Tibial artery (tissue), 4 donors: Measurements from ENCODE around the gene B3GNT5.

Experiments used
- DNase-seq, 2 donors: peaks; one replicate each; pipeline ENCODE4 v3.0.0-alpha.2; 2019
- H3K27ac ChIP-seq, 2 donors: fragments of 200-600 bp; sonication (generic) in 1 of 2; 1 replicate in 1 of 2; 2 replicates in 1 of 2; pipeline ENCODE4 v1.5.1; 2018 to 2019; ENCODE audit warnings: mild to moderate bottlenecking in 1 of 2
- H3K27me3 ChIP-seq, 2 donors: fragments of 200-600 bp; sonication (generic) in 1 of 2; one replicate each; pipeline versions ENCODE4 v1.5.1 to v1.6.0; 2016 to 2019
- H3K36me3 ChIP-seq, 3 donors: fragments of 200-600 bp; sonication (generic) in 2 of 3; one replicate each; pipeline ENCODE4 v1.5.1; 2016 to 2019; ENCODE audit warnings: mild to moderate bottlenecking in 2 of 3
- H3K4me1 ChIP-seq, 4 donors: fragments of 200-600 bp; sonication (generic) in 2 of 4; 1 replicate in 3 of 4; 2 replicates in 1 of 4; pipeline ENCODE4 v1.5.1; 2016 to 2019
- H3K4me3 ChIP-seq, 2 donors: fragments of 200-600 bp; sonication (generic) in 1 of 2; 1 replicate in 1 of 2; 2 replicates in 1 of 2; pipeline ENCODE4 v1.5.1; 2018 to 2019; ENCODE audit warnings: mild to moderate bottlenecking in 2 of 2
- H3K9me3 ChIP-seq, 3 donors: fragments of 200-600 bp; sonication (generic) in 1 of 3; one replicate each; pipeline ENCODE4 v1.5.1; 2016 to 2019
- CTCF ChIP-seq, 2 experiments: fragments of 200-600 bp in 1 of 2; fragments of 450-650 bp in 1 of 2; IDR thresholded peaks; one replicate each; pipeline ENCODE4 v1.5.1; 2017 to 2019; ENCODE audit warnings: antibody characterized with exemption in 2 of 2, mild to moderate bottlenecking in 1 of 2, moderate library complexity in 1 of 2
- intact Hi-C: fragments of 100-400 bp; cut with DNase I; formaldehyde crosslinking; loops from one replicate; pipeline ENCODE4 v1.15.0; 2023; ENCODE audit warnings: low total_unique reads

Gene B3GNT5

GRCh38 chr3:183254487-183255347 lies 1.7 kb downstream of the B3GNT5 start:
- peak in 1 of 2 donors; percentile 66 for DNase-seq
- Histone ChIP-seq H3K4me3 (peak overlapping the region; percentile 51 to 70), H3K9me3 (no peaks in the 10 kb centered on the region), H3K36me3 (no peaks in the 10 kb centered on the region), H3K27ac (peak overlapping the region; percentile 48 to 65), H3K4me1 (peaks cover 0 to 14% (median 3%) of the 10 kb centered on the region in 4 donors), H3K27me3 (peaks cover 0 to 13% of the 10 kb centered on the region in 2 donors)
- no peak for TF ChIP-seq CTCF (IDR thresholded peaks at IDR 0.05)
- intact Hi-C loops, result loop anchor here (10.0 kb wide), 1 partner anchor 130 kb away; no protein-coding TSS in a partner anchor

GRCh38 chr3:183255348-183255730 lies 2.3 kb downstream of the B3GNT5 start:
- Histone ChIP-seq H3K27ac (no peak overlapping the region), H3K9me3 (no peaks in the 10 kb centered on the region), H3K36me3 (no peaks in the 10 kb centered on the region), H3K4me3 (peak overlapping the region in 1 of 2 donors; percentile 70), H3K27me3 (peaks cover 0 to 9% of the 10 kb centered on the region in 2 donors), H3K4me1 (peaks cover 0 to 16% (median 3%) of the 10 kb centered on the region in 4 donors)
- intact Hi-C loops, result loop anchor here (10.0 kb wide), 1 partner anchor 131 kb away; no protein-coding TSS in a partner anchor
- DNase-seq, result no peak
- no peak for TF ChIP-seq CTCF (IDR thresholded peaks at IDR 0.05)

- no peak for TF ChIP-seq CTCF (IDR thresholded peaks at IDR 0.05)
- intact Hi-C loops, result loop anchor here (10.0 kb wide), 1 partner anchor 134 kb away; no protein-coding TSS in a partner anchor
- Histone ChIP-seq H3K36me3 (no peaks in the 10 kb centered on the region), H3K9me3 (no peaks in the 10 kb centered on the region), H3K27me3 (peaks cover 0 to 5% of the 10 kb centered on the region in 2 donors), H3K27ac (no peak overlapping the region), H3K4me3 (no peak overlapping the region), H3K4me1 (peaks cover 0 to 7% (median 3%) of the 10 kb centered on the region in 4 donors)
- DNase-seq, result no peak
Measured at GRCh38 chr3:183259087-183259486, 6.0 kb downstream of the B3GNT5 start.

- intact Hi-C loops, result loop anchor here (10.0 kb wide), 1 partner anchor 135 kb away; no protein-coding TSS in a partner anchor
- DNase-seq, result no peak
- Histone ChIP-seq H3K4me1 (peaks cover 0 to 2% (median under 1%) of the 10 kb centered on the region in 4 donors), H3K27ac (no peak overlapping the region), H3K4me3 (no peak overlapping the region), H3K9me3 (no peaks in the 10 kb centered on the region), H3K27me3 (no peaks in the 10 kb centered on the region), H3K36me3 (no peaks in the 10 kb centered on the region)
- TF ChIP-seq CTCF (IDR thresholded peaks at IDR 0.05), result no peak
Measured at GRCh38 chr3:183259621-183260020, 6.6 kb downstream of the B3GNT5 start.

- Histone ChIP-seq H3K4me1 (peaks cover 0 to 2% (median 0%) of the 10 kb centered on the region in 4 donors), H3K9me3 (no peaks in the 10 kb centered on the region), H3K36me3 (no peaks in the 10 kb centered on the region), H3K4me3 (no peak overlapping the region), H3K27me3 (no peaks in the 10 kb centered on the region), H3K27ac (no peak overlapping the region)
- intact Hi-C loops, result no loop called here
- no peak for DNase-seq
- TF ChIP-seq CTCF (IDR thresholded peaks at IDR 0.05), result no peak
Measured at GRCh38 chr3:183260167-183260904, 7.3 kb downstream of the B3GNT5 start.
